ENCODE data around the gene NUDT16L1.

- TF ChIP-seq, protein P1, sequence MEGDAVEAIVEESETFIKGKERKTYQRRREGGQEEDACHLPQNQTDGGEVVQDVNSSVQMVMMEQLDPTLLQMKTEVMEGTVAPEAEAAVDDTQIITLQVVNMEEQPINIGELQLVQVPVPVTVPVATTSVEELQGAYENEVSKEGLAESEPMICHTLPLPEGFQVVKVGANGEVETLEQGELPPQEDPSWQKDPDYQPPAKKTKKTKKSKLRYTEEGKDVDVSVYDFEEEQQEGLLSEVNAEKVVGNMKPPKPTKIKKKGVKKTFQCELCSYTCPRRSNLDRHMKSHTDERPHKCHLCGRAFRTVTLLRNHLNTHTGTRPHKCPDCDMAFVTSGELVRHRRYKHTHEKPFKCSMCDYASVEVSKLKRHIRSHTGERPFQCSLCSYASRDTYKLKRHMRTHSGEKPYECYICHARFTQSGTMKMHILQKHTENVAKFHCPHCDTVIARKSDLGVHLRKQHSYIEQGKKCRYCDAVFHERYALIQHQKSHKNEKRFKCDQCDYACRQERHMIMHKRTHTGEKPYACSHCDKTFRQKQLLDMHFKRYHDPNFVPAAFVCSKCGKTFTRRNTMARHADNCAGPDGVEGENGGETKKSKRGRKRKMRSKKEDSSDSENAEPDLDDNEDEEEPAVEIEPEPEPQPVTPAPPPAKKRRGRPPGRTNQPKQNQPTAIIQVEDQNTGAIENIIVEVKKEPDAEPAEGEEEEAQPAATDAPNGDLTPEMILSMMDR (IDR thresholded peaks at IDR 0.05 in 4 of 5, conservative IDR thresholded peaks at IDR 0.05 in 1 of 5), result no peak
- TF ChIP-seq POLR2A (IDR thresholded peaks at IDR 0.05), result no peak
Observed at GRCh38 chr16:4661661-4662060, 31.7 kb upstream of the NUDT16L1 start.
